ENCODE results near the gene ECHDC3. TPM values are rescaled to one million over a fixed set of nuclear protein-coding genes. Genes with fewer than 3 reads are reported as not detected.

ECHDC3 gene
- total and polyA plus RNA-seq, 2 of the 13 experiments (the other 11 are each of a cell fraction or from before 2014, with no cell fraction given) = not detected

- no peak for TF ChIP-seq ZNF318 (CRISPR knock-in tag; IDR thresholded peaks at IDR 0.05)
- no peak for TF ChIP-seq SOX5 (CRISPR knock-in tag; IDR thresholded peaks at IDR 0.05; ENCODE audit: borderline replicate concordance)
- no peak for TF ChIP-seq ZNF225 (CRISPR knock-in tag; IDR thresholded peaks at IDR 0.05)
- no peak for TF ChIP-seq ZNF775 (CRISPR knock-in tag; IDR thresholded peaks at IDR 0.05; ENCODE audit: borderline replicate concordance)
- no peak for TF ChIP-seq MTF2 (CRISPR knock-in tag; IDR thresholded peaks at IDR 0.05; ENCODE audit: borderline replicate concordance)
- TF ChIP-seq, protein P1, sequence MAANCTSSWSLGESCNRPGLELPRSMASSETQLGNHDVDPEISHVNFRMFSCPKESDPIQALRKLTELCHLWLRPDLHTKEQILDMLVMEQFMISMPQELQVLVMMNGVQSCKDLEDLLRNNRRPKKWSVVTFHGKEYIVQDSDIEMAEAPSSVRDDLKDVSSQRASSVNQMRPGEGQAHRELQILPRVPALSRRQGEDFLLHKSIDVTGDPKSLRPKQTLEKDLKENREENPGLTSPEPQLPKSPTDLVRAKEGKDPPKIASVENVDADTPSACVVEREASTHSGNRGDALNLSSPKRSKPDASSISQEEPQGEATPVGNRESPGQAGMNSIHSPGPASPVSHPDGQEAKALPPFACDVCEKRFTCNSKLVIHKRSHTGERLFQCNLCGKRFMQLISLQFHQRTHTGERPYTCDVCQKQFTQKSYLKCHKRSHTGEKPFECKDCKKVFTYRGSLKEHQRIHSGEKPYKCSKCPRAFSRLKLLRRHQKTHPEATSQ (CRISPR knock-in tag; IDR thresholded peaks at IDR 0.05; ENCODE audit: borderline replicate concordance) = no peak
- TF ChIP-seq NR2F6 (IDR thresholded peaks at IDR 0.05) = peak; percentile 41; the same call in 1 of the 2 replicates
- TF ChIP-seq NR2F6 (CRISPR knock-in tag; IDR thresholded peaks at IDR 0.05) = peak; percentile 56
- TF ChIP-seq ZNF883 (CRISPR knock-in tag; IDR thresholded peaks at IDR 0.05; ENCODE audit: not compliant biosample characterization) = no peak
- no peak for TF ChIP-seq ZNF292 (CRISPR knock-in tag; IDR thresholded peaks at IDR 0.05; ENCODE audit: borderline replicate concordance, low read depth)
- no peak for TF ChIP-seq AGO1 (IDR thresholded peaks at IDR 0.05; ENCODE audit: low read depth, low read length, poor library complexity, severe bottlenecking)
- TF ChIP-seq, protein P2, sequence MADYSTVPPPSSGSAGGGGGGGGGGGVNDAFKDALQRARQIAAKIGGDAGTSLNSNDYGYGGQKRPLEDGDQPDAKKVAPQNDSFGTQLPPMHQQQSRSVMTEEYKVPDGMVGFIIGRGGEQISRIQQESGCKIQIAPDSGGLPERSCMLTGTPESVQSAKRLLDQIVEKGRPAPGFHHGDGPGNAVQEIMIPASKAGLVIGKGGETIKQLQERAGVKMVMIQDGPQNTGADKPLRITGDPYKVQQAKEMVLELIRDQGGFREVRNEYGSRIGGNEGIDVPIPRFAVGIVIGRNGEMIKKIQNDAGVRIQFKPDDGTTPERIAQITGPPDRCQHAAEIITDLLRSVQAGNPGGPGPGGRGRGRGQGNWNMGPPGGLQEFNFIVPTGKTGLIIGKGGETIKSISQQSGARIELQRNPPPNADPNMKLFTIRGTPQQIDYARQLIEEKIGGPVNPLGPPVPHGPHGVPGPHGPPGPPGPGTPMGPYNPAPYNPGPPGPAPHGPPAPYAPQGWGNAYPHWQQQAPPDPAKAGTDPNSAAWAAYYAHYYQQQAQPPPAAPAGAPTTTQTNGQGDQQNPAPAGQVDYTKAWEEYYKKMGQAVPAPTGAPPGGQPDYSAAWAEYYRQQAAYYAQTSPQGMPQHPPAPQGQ (CRISPR knock-in tag; IDR thresholded peaks at IDR 0.05; ENCODE audit: borderline replicate concordance) = no peak
- no peak for TF ChIP-seq ZMAT3 (CRISPR knock-in tag; conservative IDR thresholded peaks at IDR 0.05)
- no peak for TF ChIP-seq MAX (IDR thresholded peaks at IDR 0.05)
- peak; percentile 35; the same call in 1 of the 2 replicates for TF ChIP-seq FOXP4 (CRISPR knock-in tag; IDR thresholded peaks at IDR 0.05)
- TF ChIP-seq ZNF879 (CRISPR knock-in tag; IDR thresholded peaks at IDR 0.05) = no peak
- TF ChIP-seq SSRP1 (CRISPR knock-in tag; IDR thresholded peaks at IDR 0.05) = no peak
Measured at GRCh38 chr10:11757454-11757820, 15.3 kb downstream of the ECHDC3 start (continued).

Data from HepG2 (cell line).